HL-60 (cell line): ENCODE data around the gene RAI2.

Experiments
- DNase-seq, 2 experiments: peaks; one replicate each; pipeline ENCODE4 v3.0.0-alpha.2; 2010 to 2020; ENCODE audit warnings: low read depth in 1 of 2, low spot score in 1 of 2
- H3K27ac ChIP-seq: fragments of 250-450 bp; sonication (Bioruptor Pico); replicated peaks from 2 replicates; pipeline ENCODE4 v1.5.1; 2020; ENCODE audit warnings: mild to moderate bottlenecking, moderate library complexity
- H3K27me3 ChIP-seq: fragments of 250-450 bp; sonication (Bioruptor Pico); 2 replicates; pipeline ENCODE4 v1.5.1; 2021; ENCODE audit warnings: mild to moderate bottlenecking, moderate library complexity; ENCODE audit not compliant: insufficient read depth, poor library complexity, severe bottlenecking
- H3K4me3 ChIP-seq: replicated peaks from 2 replicates; pipeline ENCODE4 v1.5.1; 2011; ENCODE audit warnings: mild to moderate bottlenecking, control low read depth, low read length; ENCODE audit not compliant: insufficient read depth
- CTCF ChIP-seq: IDR thresholded peaks from one replicate; pipeline ENCODE4 v1.5.1; 2011; ENCODE audit warnings: low read length, control low read depth, inconsistent platforms; ENCODE audit not compliant: insufficient read depth
- GABPA ChIP-seq: IDR thresholded peaks from 2 replicates; pipeline ENCODE4 v1.6.1; 2012; ENCODE audit warnings: low read depth
- POLR2AphosphoS5 ChIP-seq: IDR thresholded peaks from 2 replicates; pipeline ENCODE4 v1.6.1; 2012; ENCODE audit warnings: low read depth
- REST ChIP-seq: IDR thresholded peaks from 2 replicates; pipeline ENCODE4 v1.6.1; 2012; ENCODE audit warnings: low read depth; ENCODE audit not compliant: insufficient replicate concordance
- SPI1 ChIP-seq: IDR thresholded peaks from 2 replicates; pipeline ENCODE4 v1.6.1; 2012; ENCODE audit warnings: low read depth, mild to moderate bottlenecking, borderline replicate concordance

Gene RAI2

GRCh38 chrX:17854069-17854468 lies 7.0 kb downstream of the RAI2 start:
- no peak overlapping the region for H3K27ac ChIP-seq
- H3K27me3 ChIP-seq = no peaks in the 10 kb centered on the region
- no peak for DNase-seq
- no peak overlapping the region for H3K4me3 ChIP-seq
- TF ChIP-seq SPI1 (no peak), GABPA (no peak), CTCF (no peak), POLR2AphosphoS5 (no peak), REST (no peak)

DNA sequence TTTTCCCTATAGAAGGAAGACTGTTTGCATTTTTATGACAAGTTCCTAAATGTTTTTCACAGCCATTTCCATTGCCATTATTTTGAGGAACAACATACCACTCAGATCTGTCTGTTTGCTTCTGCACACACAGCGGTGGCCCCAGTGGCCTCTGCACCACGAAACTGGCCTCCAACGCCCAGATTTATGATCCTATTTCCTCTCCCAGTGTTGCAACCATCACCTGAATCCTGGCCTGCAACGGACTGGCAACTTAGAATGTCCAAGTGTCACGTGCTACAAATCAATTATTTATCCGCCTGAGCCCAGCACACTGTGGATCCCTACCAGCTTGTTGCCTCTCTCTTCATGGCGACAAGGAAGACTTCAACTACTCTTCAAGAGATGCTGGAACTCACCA lies 9.2 kb downstream of the RAI2 start:
- H3K27me3 ChIP-seq = no peaks in the 10 kb centered on the region

More for the DNA sequence above, 9.2 kb downstream of the RAI2 start:
- no peak overlapping the region for H3K27ac ChIP-seq
- no peak overlapping the region for H3K4me3 ChIP-seq
- no peak for DNase-seq
- TF ChIP-seq CTCF = no peak
- TF ChIP-seq SPI1 = no peak
- TF ChIP-seq GABPA = no peak
- TF ChIP-seq POLR2AphosphoS5 = no peak
- no peak for TF ChIP-seq REST
